GM21515 (cell line): Measurements from ENCODE around the gene LPAR1.
"Not testable (repeated sequence)": the region's sequence is repeated elsewhere in the genome, so short reads cannot be mapped to it uniquely, and the experiment has no call there.

Experiments
- ATAC-seq: cut with Tn5 transposase; IDR thresholded peaks from one replicate; pipeline ENCODE4 v1.9.1; 2021; ENCODE audit not compliant: unreplicated experiment

LPAR1 gene

GRCh38 chr9:111038331-111039230 lies at the start of gene LPAR1:
Gene LPAR1, minus strand, starts transcription at chr9:111038470. Its CDS starts 66,353 bp downstream, at chr9:110972117.
- ATAC-seq = no peak

GRCh38 chr9:111078391-111079038 lies 40.2 kb upstream of the LPAR1 start:
- ATAC-seq = no peak

GRCh38 chr9:111076519-111076918 lies 38.2 kb upstream of the LPAR1 start:
- no peak for ATAC-seq

GRCh38 chr9:111076042-111076441 lies 37.8 kb upstream of the LPAR1 start:
- ATAC-seq = no peak

DNA sequence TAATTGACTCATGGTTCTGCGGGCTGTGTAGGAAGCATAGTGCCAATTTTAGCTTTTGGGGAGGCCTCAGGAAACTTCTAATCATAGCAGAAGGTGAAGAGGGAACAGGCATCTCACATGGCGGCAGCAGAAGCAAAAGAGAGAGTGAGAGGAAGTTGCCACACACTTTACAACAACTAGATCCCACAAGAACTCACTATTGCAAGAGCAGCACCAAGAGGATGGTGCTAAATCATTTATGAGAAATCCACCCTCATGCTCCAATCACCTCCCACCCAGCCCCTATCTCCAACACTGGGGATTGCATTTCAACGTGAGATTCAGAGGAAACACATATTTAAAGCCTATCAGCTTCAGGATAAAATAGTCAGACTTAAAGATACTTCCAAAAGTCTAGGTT lies 36.1 kb upstream of the LPAR1 start:
- no peak for ATAC-seq

DNA sequence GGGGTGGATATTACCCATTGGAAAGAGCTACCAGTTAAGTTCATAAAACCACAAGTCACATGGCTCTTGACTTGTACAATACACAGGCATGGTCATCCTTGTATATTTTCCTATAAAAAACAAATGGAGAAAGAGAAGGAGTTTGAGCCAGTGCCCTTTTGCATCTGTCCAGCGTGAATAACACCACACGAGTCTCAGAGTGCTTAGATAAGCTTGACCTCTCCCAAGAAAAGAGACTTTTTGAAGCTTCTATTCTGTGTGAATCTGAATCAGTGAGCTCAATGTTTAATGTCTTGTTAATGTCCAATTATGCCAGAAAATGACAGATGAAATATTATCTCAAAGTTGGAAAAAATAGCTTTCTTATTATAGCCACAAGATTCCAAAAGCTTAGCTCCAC lies 30.9 kb upstream of the LPAR1 start:
- no peak for ATAC-seq

DNA sequence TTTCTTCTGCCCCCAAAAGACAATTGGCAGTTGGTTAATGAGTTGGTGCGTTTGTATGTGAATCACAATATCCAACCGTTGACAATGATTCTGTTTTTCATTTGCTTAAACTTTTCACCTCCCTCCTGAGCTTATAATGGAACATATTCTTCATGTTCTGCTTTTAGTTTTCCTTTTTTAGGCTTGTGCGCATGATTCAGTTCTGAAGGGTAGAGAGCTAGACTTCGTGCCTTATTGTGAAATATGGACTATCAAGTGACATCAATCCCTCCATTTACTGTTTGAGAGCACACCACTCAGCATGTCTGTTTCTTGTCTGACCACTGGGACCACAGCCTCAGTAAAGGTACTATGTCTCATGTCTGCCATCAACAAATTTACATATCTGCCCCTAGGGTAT lies 30.5 kb upstream of the LPAR1 start:
- no peak for ATAC-seq

DNA sequence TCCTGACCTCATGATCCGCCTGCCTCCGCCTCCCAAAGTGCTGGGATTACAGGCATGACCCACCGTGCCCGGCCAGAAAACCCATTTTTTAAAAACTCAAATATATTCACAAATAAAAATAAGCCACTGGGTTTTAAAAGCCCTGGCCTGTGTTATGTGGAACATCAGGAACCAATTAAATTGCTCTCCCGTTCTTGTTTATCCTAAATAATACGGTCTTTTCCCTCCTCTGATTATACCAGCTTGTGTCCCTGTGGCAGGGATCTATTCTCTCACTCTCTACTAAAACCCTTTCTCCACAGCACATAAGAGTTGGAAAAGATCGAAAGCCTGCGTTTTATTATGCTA lies 30.1 kb upstream of the LPAR1 start:
- ATAC-seq = no peak

DNA sequence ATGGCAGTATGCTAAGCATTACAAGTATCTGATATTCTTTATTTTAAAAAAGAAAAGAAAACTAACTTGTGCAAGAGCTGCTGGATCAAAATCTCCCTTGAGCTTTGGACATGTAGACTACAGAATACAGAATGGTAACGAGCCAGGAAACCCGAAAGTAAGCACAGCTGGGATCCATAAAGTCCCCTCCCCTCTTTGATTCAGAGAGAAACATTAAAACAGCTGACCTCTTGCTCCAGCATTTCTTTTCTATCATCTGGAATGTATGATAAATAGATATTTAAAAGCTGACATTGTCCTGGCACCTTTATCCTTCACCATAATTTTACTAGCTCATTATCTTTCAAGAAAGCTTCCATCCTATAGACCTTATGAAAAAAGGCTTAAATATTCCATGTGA lies 28.2 kb upstream of the LPAR1 start:
- ATAC-seq = no peak

DNA sequence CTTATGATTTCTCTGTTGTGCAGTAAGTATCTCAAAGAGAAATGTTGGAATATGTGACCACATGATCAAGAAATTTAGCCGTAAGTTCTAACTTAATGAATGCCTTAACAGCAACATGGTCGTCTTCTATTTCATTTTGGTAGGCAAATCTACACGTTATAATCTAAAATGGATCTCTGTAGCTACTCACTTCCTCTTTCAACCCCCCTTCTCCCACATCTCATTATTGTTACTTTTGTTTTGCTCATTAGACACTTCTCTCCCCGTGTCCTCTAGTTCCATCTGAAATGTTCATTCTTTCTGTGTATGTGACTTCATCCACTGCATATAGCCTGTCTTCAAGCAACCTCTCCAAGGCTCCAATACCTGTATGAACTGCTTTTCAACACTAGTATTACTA lies 27.1 kb upstream of the LPAR1 start:
- ATAC-seq = no peak

DNA sequence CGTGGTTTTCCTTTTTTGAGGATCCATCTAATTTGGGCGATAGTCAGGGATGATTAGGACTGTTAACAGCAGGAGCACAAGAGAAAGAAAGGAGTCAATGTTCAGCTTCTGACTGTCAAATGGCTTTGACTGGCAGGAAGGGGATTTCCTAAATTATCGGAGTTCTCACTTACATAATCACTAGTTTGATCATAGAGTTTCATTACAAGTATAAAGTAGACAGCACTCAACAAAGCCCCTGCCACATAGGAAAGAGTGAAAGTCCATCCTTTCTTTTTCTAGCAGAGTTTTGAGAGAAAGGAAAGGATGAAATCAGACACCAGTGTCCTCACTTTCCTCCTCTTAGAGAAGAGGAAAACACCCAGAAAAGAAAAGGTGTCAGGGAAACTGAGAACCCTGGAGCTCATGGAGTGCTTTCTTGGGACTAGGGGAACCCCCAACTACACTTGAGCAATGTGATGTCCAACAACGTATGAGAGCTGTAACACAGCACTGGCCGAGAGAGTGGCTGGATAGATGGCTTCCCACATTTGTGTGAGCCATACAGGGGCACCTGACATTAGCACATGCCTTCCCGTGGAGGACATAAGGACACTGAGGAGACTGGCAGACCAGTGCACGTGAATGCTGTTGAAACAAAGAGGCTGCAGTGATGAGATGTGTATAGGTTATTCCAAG lies 26.0 kb upstream of the LPAR1 start:
- no peak for ATAC-seq

- ATAC-seq = no peak
Observed at GRCh38 chr9:111063332-111063731, 25.1 kb upstream of the LPAR1 start.

GRCh38 chr9:111058166-111058565 lies 19.9 kb upstream of the LPAR1 start:
- no peak for ATAC-seq

DNA sequence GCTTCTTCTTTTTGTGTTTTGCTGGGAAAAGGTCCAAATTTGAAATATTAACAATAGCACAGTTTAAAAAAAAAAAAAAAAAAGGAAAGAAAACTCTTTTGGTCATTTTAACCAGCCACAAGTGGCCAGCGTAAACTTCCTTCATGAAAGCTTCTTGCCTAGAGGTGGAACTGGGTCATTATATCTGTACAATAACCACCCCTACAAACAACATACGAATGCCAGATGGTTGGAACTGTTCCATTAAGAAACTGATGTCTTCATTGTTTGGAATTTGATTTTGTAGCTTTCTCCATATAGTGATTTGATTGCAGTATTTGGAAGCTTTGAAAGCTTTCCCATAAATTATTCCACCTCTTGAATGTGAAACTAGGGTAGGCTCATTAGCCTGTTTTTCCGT lies 18.3 kb upstream of the LPAR1 start:
- ATAC-seq = no peak

- no peak for ATAC-seq
Observed at GRCh38 chr9:111052791-111053190, 14.5 kb upstream of the LPAR1 start.

DNA sequence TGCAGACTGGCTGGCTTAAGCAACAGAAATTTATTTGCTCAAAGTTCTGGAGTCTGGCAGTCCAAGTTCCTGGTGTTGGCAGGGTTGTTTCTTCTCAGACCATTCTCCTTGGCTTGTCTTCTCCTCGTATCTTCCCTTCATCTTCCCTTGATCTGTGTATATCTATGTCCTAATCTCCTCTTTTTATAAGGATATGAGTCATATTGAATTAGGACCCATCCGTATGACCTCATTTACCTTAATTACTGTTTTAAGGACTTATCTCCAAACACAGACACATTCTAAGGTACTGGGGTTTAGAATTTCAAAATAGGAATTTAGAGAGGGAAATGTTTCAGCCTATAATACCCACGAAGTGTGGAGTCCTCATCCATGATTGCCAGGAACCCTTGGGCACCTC lies 13.1 kb upstream of the LPAR1 start:
- ATAC-seq = no peak

DNA sequence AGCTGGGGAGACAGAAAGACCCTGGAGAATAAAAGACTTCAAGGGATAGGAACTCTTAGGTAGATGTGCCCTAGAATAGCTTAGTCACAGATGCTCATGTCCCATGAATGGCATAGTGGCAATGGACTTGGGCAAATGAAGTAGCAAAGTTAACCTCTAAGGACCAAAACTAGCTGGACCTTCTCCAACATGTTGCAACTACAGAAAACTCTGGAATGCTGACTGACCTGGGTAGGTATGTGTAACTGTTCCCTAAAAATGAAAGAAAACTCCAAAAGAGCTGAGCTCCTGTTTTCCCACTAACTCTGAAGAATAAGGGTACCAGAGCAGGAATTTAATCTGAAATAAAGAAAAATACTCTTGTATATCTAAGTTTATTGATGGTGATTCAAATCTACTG lies 12.5 kb upstream of the LPAR1 start:
- ATAC-seq = no peak

GRCh38 chr9:111047287-111047686 lies 9.0 kb upstream of the LPAR1 start:
- ATAC-seq = not testable (repeated sequence)

- ATAC-seq = no peak
Observed at GRCh38 chr9:111041902-111042301, 3.6 kb upstream of the LPAR1 start.

DNA sequence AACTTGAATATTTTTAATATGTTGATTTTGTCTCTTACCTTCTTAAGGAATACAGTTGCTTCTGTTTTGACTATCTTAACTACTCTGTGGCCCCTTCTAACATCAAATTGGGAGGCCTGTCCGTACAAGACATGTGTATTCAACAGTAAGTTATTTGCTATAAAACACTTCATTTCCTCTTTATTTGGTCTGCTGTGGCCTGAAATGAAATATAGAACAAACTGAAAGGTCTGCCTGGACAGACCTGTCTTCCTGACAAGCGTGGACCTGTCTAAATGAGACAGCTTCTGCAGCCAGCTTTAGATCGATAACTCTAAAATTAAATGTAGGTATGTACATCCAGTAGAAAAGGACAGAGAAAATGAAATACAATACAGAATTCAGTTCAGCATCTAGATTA lies 2.2 kb upstream of the LPAR1 start:
- ATAC-seq = no peak

DNA sequence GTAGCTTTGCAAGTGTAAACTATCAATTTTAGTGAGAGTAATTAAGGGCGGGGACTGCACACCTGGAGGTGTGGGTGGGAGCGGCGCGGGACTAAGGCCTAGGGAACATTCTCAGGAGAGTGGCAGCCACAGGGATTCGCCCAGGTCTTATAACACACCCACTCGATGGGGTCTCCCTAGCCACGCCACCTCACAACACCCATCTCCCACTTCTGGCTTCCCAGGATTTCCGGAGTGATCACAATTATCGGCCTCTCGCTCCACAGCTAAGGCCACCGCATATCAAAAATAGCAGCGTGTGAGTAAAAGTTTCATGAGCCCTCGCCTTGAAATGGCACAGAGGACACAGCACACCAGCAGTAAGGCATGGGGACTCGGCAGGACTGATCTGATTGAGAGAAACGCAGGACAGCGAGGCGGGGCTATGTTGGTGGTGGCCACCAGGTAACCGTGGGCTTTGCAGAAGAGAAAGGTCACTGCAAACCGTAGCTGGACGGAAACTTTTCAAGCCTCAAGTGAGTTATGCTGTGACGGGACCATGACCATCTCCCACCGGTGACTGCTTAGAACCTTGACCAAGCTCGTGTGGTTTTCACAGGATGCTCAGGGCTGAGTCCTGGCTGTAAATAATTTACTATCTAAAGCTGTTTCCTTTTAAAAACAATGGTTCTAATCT lies 1.1 kb upstream of the LPAR1 start:
- no peak for ATAC-seq
